Fibroblast of skin of abdomen (primary cell): ENCODE data around the gene NDUFS5.
"Not testable (repeated sequence)": the region's sequence is repeated elsewhere in the genome, so short reads cannot be mapped to it uniquely, and the experiment has no call there.

ENCODE experiments used
- DNase-seq: peaks from one replicate; pipeline ENCODE4 v3.0.0-alpha.2; 2013

NDUFS5 gene

GRCh38 chr1:39016604-39017171 is 9.5 kb upstream of the NDUFS5 start:
- DNase-seq, result no peak

GRCh38 chr1:39017266-39017665 is 8.9 kb upstream of the NDUFS5 start:
- DNase-seq, result no peak

GRCh38 chr1:39020494-39020893 is 5.7 kb upstream of the NDUFS5 start:
- not testable (repeated sequence) for DNase-seq

GRCh38 chr1:39021426-39021825 is 4.7 kb upstream of the NDUFS5 start:
- no peak for DNase-seq

GRCh38 chr1:39023140-39023539 is 3.0 kb upstream of the NDUFS5 start:
- no peak for DNase-seq

- DNase-seq, result no peak
Measured at GRCh38 chr1:39026866-39027507, 837 bp downstream of the NDUFS5 start.

GRCh38 chr1:39034114-39034654 is 8.0 kb downstream of the NDUFS5 start:
- DNase-seq, result no peak

GRCh38 chr1:39036678-39037077 is 10.5 kb downstream of the NDUFS5 start:
- no peak for DNase-seq

- no peak for DNase-seq
Measured at GRCh38 chr1:39043513-39043912, 17.4 kb downstream of the NDUFS5 start.

- no peak for DNase-seq
Measured at GRCh38 chr1:39044762-39045161, 18.6 kb downstream of the NDUFS5 start.

GRCh38 chr1:39045231-39045630 is 19.1 kb downstream of the NDUFS5 start:
- DNase-seq, result no peak

GRCh38 chr1:39046613-39047210 is 20.6 kb downstream of the NDUFS5 start:
- no peak for DNase-seq

GRCh38 chr1:39047374-39048229 is 21.5 kb downstream of the NDUFS5 start:
- peak; percentile 83 for DNase-seq

- no peak for DNase-seq
Measured at GRCh38 chr1:39048745-39049370, 22.7 kb downstream of the NDUFS5 start.

- DNase-seq, result no peak
Measured at GRCh38 chr1:39050001-39050400, 23.9 kb downstream of the NDUFS5 start.

- DNase-seq, result not testable (repeated sequence)
Measured at GRCh38 chr1:39051193-39051850, 25.2 kb downstream of the NDUFS5 start.

- no peak for DNase-seq
Measured at GRCh38 chr1:39051956-39052355, 25.8 kb downstream of the NDUFS5 start.

- not testable (repeated sequence) for DNase-seq
Measured at GRCh38 chr1:39055213-39055710, 29.1 kb downstream of the NDUFS5 start.

GRCh38 chr1:39061516-39061915 is 35.4 kb downstream of the NDUFS5 start:
- DNase-seq, result not testable (repeated sequence)

GRCh38 chr1:39061951-39062350 is 35.8 kb downstream of the NDUFS5 start:
- peak; percentile 45 for DNase-seq

- DNase-seq, result no peak
Measured at GRCh38 chr1:39063191-39063590, 37.0 kb downstream of the NDUFS5 start.

- DNase-seq, result no peak
Measured at GRCh38 chr1:39063775-39064174, 37.6 kb downstream of the NDUFS5 start.
